Calu3 (cell line): ENCODE data around the gene CYP1B1. TPM values are rescaled to one million over a fixed set of nuclear protein-coding genes. Genes with fewer than 3 reads are reported as not detected.

ENCODE experiments used
- BruUV-seq: library from RNA; stranded (reverse); fragments of 400-500 nt; replicated peaks from 2 replicates; lab custom pipeline; 2021; lab: Mats Ljungman, UMichigan
- CTCF ChIA-PET: fragments of 300-600 bp; sonication (Branson Sonifier 250); formaldehyde crosslinking; loops from one replicate; lab custom pipeline; 2022; ENCODE audit warnings: antibody characterized with exemption; lab: Charles Lee
- DNase-seq: peaks from one replicate; pipeline ENCODE4 v3.0.0; 2022
- H3K27ac Mint-ChIP-seq: one replicate; pipeline ENCODE4 v1.8.0; 2022; ENCODE audit warnings: mixed read lengths; ENCODE audit not compliant: unreplicated experiment
- H3K27me3 Mint-ChIP-seq: one replicate; pipeline ENCODE4 v1.8.0; 2022; ENCODE audit warnings: mixed read lengths; ENCODE audit not compliant: unreplicated experiment
- H3K36me3 Mint-ChIP-seq: one replicate; pipeline ENCODE4 v1.8.0; 2022; ENCODE audit warnings: mild to moderate bottlenecking, moderate library complexity, mixed read lengths; ENCODE audit not compliant: insufficient read depth, unreplicated experiment
- H3K4me1 Mint-ChIP-seq: one replicate; pipeline ENCODE4 v1.8.0; 2022; ENCODE audit warnings: mild to moderate bottlenecking, low read depth, mixed read lengths; ENCODE audit not compliant: unreplicated experiment
- H3K4me3 Mint-ChIP-seq: one replicate; pipeline ENCODE4 v1.8.0; 2022; ENCODE audit warnings: mild to moderate bottlenecking, low read depth, moderate library complexity, mixed read lengths; ENCODE audit not compliant: unreplicated experiment
- H3K9me3 Mint-ChIP-seq: one replicate; pipeline ENCODE4 v1.8.0; 2022; ENCODE audit warnings: low read depth, mixed read lengths; ENCODE audit not compliant: unreplicated experiment
- intact Hi-C: fragments of 100-400 bp; cut with micrococcal nuclease; formaldehyde crosslinking; loops from one replicate; pipeline ENCODE4 v1.10.0; 2022; ENCODE audit not compliant: unreplicated experiment
- total RNA-seq: library from RNA; stranded (reverse); gene quantifications from 2 replicates; pipeline ENCODE4 v1.2.3, GENCODE V29; 2022
- TF ChIP-seq, protein P1 (sequence below): fragments of 200-600 bp; IDR thresholded peaks from one replicate; pipeline ENCODE4 v1.8.0; 2022; ENCODE audit warnings: antibody characterized with exemption; ENCODE audit not compliant: unreplicated experiment

Gene CYP1B1
- total RNA-seq, 1 experiment from 2014 or later = 36.5 TPM

DNA sequence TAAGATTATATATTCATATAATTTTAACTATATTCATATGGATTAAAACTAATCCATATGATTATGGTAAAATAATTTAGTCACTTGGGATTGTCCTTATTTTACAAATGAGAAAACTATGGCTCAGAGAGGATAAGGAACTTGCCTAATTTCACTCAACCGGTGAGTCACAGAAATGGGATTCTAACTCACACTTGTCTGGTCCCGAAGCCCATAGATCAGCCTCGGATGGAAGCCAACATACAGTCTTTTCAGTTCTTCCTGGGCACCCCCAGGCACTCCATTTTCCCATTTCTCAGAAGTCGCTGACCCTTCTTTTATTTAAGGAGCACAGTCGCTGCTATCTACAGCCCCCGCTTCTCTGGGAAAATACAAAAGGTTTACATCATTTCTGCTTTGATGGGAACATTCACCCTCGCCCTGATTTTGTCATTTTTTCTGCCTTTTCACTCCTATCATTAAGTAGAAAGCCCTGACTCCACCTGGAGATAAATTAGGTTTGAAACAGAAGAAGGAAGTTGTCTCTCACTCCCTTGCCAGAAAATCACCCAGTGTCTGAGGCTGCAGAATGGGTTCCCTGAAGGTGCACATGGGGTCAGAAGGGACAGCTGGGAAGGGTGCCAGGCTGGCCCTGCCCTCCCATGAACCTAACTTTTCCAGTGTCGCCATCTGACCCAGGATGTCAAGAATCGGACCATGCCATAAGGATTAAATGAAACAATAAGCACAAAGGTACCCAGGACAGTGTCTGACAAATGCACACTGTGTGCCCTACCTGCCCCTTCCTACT lies 36.6 kb downstream of the CYP1B1 start:
- BruUV-seq = no TSS peak
- Mint-ChIP-seq H3K36me3 (no peaks in the 10 kb centered on the region), H3K9me3 (no peaks in the 10 kb centered on the region), H3K4me1 (no peaks in the 10 kb centered on the region), H3K4me3 (no peak overlapping the region), H3K27ac (no peak overlapping the region), H3K27me3 (peaks cover 25% of the 10 kb centered on the region)
- CTCF ChIA-PET = no interaction called here
- DNase-seq = no peak
- TF ChIP-seq, protein P1, sequence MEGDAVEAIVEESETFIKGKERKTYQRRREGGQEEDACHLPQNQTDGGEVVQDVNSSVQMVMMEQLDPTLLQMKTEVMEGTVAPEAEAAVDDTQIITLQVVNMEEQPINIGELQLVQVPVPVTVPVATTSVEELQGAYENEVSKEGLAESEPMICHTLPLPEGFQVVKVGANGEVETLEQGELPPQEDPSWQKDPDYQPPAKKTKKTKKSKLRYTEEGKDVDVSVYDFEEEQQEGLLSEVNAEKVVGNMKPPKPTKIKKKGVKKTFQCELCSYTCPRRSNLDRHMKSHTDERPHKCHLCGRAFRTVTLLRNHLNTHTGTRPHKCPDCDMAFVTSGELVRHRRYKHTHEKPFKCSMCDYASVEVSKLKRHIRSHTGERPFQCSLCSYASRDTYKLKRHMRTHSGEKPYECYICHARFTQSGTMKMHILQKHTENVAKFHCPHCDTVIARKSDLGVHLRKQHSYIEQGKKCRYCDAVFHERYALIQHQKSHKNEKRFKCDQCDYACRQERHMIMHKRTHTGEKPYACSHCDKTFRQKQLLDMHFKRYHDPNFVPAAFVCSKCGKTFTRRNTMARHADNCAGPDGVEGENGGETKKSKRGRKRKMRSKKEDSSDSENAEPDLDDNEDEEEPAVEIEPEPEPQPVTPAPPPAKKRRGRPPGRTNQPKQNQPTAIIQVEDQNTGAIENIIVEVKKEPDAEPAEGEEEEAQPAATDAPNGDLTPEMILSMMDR = no peak
- intact Hi-C loops = loop anchor here (5.0 kb wide), 1 partner anchor 47 kb away; no protein-coding TSS in a partner anchor

DNA sequence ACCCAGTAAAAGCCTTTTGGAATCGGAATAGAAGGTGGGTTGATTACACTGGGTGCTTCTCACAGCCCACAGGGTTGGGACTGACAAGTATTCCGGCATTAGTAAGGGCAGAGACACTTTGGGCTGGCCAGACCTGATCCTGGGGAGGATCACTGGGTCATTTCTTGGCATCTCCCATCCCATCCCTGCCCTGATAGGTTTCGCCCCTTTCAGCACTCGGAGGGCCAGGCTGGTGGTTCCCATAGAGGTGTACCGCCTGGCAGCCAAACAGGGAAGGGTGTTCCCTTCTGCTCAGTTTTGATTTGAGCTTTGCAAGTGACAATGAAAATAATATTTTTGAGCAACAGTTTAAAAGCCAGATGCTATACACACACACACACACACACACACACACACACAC lies 37.3 kb downstream of the CYP1B1 start:
- no TSS peak for BruUV-seq
- no peaks in the 10 kb centered on the region for H3K36me3 Mint-ChIP-seq
- H3K9me3 Mint-ChIP-seq = no peaks in the 10 kb centered on the region
- H3K4me3 Mint-ChIP-seq = peak overlapping the region; percentile 66
- H3K4me1 Mint-ChIP-seq = no peaks in the 10 kb centered on the region
- H3K27me3 Mint-ChIP-seq = peaks cover 25% of the 10 kb centered on the region
- TF ChIP-seq, protein P1 = no peak
- H3K27ac Mint-ChIP-seq = no peak overlapping the region
- intact Hi-C loops = loop anchor here (5.0 kb wide), 1 partner anchor 46 kb away; no protein-coding TSS in a partner anchor
- CTCF ChIA-PET = interaction anchor here (0.6 to 1.0 kb wide), 4 partner anchors 10 to 236 kb away, joined by 3 to 4 read pairs (median 3); partner anchors contain the start of gene CYP1B1
- no peak for DNase-seq

DNA sequence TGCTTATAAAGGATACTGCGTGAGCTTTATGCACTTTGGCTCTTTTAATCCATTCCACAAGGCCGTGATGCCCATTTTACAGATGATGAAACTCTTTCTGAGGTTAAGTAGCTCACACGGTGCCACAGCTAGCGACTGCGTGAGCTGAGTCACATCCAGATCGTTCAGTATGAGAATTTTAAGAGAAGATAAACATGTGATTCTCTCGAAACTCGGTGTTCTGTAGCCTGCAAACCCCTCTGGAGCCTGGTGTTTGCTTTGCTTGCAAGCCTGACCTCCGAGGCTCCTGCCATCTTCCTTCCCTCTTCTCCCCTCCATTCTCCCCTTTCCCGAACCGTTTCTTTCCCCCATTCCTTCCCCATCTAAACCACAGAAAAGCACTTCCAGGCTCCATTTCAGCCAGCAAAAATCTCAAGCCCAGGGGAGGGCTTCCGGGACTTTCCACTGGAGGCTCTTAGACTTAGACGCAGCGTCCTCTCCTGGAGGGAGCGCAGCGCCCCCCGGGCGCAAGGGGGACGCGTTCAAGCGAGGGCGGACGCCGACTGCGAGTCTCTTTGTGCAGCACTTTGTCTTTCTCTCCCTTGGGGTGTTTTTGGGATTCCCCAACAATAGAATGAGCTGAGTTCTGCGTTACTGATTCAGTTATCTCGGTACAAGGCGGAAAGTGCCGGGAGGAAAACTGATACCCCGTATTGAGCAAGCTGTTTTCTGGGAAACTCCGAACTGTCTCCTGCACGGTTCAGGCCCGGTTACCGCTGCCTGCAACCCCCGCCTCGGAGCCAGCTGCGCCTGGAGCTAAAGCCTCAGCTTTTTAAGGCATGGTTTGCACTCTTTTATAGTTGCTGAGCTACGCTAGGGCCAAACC lies 38.0 kb downstream of the CYP1B1 start:
- CTCF ChIA-PET = interaction anchor here (0.6 to 1.0 kb wide), 4 partner anchors 9 to 237 kb away, joined by 3 to 4 read pairs (median 3); partner anchors contain the start of gene CYP1B1
- H3K27ac Mint-ChIP-seq = no peak overlapping the region
- peak overlapping the region; percentile 66 for H3K4me3 Mint-ChIP-seq
- no peaks in the 10 kb centered on the region for H3K4me1 Mint-ChIP-seq
- peak; percentile 27 for DNase-seq
- no peaks in the 10 kb centered on the region for H3K36me3 Mint-ChIP-seq
- TF ChIP-seq, protein P1 = no peak
- H3K27me3 Mint-ChIP-seq = peaks cover 25% of the 10 kb centered on the region
- intact Hi-C loops = loop anchor here (5.0 kb wide), 1 partner anchor 46 kb away; no protein-coding TSS in a partner anchor
- no peaks in the 10 kb centered on the region for H3K9me3 Mint-ChIP-seq
- no TSS peak for BruUV-seq

DNA sequence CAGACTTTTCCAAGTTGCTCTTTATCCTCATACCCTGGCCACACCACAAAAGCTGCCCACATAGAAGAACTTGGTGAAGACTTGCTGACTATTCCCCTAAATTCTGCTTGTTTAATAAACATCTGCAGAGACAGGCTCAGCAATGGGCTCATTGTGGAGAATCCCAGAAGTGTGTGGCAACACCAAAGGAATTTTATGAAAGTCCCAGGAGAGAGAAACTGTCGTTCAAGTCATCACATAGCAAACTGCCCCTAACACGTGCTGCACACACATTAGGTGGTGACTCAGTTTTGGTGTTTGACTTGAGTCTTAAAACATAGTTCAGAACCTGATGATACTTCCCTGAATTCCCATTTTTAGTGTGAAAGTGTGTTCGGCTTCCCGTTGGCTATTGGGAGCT lies 38.6 kb downstream of the CYP1B1 start:
- H3K27me3 Mint-ChIP-seq = peaks cover 25% of the 10 kb centered on the region
- no peak overlapping the region for H3K4me3 Mint-ChIP-seq
- intact Hi-C loops = loop anchor here (5.0 kb wide), 1 partner anchor 45 kb away; no protein-coding TSS in a partner anchor
- no peaks in the 10 kb centered on the region for H3K4me1 Mint-ChIP-seq
- no TSS peak for BruUV-seq
- H3K27ac Mint-ChIP-seq = no peak overlapping the region
- TF ChIP-seq, protein P1 = no peak
- H3K36me3 Mint-ChIP-seq = no peaks in the 10 kb centered on the region
- CTCF ChIA-PET = no interaction called here
- no peak for DNase-seq
- no peaks in the 10 kb centered on the region for H3K9me3 Mint-ChIP-seq
